Mesodermal cell (in vitro differentiated cells): ENCODE results near the gene GALNT1.

Experiments
- H3K27ac ChIP-seq: 2 replicates; pipeline ENCODE4 v1.7.0; 2013; ENCODE audit warnings: mild to moderate bottlenecking, low read depth, low read length, moderate library complexity; ENCODE audit not compliant: severe bottlenecking
- H3K36me3 ChIP-seq: 2 replicates; pipeline ENCODE4 v1.7.1; 2013; ENCODE audit warnings: mild to moderate bottlenecking, low read length, moderate library complexity; ENCODE audit not compliant: control insufficient read depth, insufficient read depth
- H3K4me1 ChIP-seq: one replicate; pipeline ENCODE4 v1.7.1; 2013; ENCODE audit warnings: mild to moderate bottlenecking, low read length; ENCODE audit not compliant: insufficient read depth, control insufficient read depth, poor library complexity, severe bottlenecking
- H3K4me3 ChIP-seq: 2 replicates; pipeline ENCODE4 v1.7.0; 2013; ENCODE audit warnings: low read length, control low read depth, mild to moderate bottlenecking; ENCODE audit not compliant: insufficient read depth, poor library complexity, severe bottlenecking; ENCODE audit errors: extremely low read depth
- H3K9me3 ChIP-seq: 2 replicates; pipeline ENCODE4 v1.7.1; 2013; ENCODE audit warnings: mild to moderate bottlenecking, low read length, moderate library complexity; ENCODE audit not compliant: control insufficient read depth
- WGBS, 2 experiments: methylation state at CpG; one replicate each; pipeline ENCODE4 v1.1.5; 2013; ENCODE audit warnings: missing lambda C conversion rate in 2 of 2; ENCODE audit not compliant: insufficient coverage in 2 of 2; 5-methylcytosine and 5-hydroxymethylcytosine counted together

GALNT1 gene

DNA sequence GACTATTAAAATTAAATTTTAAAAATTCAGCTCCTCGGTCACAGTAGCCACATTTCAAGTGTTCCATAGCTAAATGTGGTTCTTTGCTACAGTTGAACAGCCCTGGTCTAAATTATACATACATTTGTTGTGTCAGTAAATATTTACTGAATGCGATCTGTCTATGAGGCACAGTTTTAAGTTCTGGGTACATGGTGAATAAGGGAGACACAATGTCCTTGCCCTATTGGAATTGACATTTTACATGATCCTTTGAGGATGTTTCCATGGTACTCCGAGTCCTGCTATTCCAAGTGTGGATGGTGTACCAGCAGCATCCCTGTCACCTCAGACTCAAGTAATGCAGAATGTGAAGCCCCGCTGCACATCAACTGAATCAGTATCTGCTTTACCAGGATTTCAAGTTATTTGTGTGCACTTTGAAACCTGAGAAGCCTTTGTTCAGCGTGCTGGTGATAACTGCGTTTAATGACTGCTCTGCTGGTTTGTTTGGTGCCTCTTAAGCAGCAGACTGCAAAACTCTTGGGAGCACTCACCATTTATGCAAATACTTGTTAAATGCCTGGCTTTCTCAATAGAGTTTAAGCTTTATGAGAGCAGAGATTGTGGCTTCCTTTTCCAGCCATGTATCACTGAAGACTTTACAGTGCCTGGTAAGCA lies 1.5 kb downstream of the GALNT1 start:
- Histone ChIP-seq H3K36me3 (peaks cover 32% of the 10 kb centered on the region), H3K9me3 (peaks cover 31% of the 10 kb centered on the region), H3K27ac (peak overlapping the region; percentile 52), H3K4me3 (peak overlapping the region; percentile 67), H3K4me1 (peaks cover 13% of the 10 kb centered on the region)
- 66 to 76% methylated on average over 4 of the region's 6 CpGs for WGBS, 2 experiments

- Histone ChIP-seq H3K4me3 (no peak overlapping the region), H3K9me3 (peaks cover 38% of the 10 kb centered on the region), H3K36me3 (peaks cover 32% of the 10 kb centered on the region), H3K4me1 (peaks cover 13% of the 10 kb centered on the region), H3K27ac (no peak overlapping the region)
- 100% methylated on average over 1 to 4 of the region's 5 CpGs for WGBS, 2 experiments
These were observed 3.2 kb downstream of the GALNT1 start for GRCh38 chr18:35584735-35585134.

GRCh38 chr18:35585608-35586007 lies 4.1 kb downstream of the GALNT1 start:
- Histone ChIP-seq H3K4me1 (peaks cover 15% of the 10 kb centered on the region), H3K4me3 (no peak overlapping the region), H3K9me3 (peaks cover 38% of the 10 kb centered on the region), H3K36me3 (peaks cover 32% of the 10 kb centered on the region), H3K27ac (no peak overlapping the region)
- WGBS, 2 experiments = 100% methylated on average over 1 of the region's 1 CpG; no CpG with 5 or more reads in 1 of the 2 experiments

GRCh38 chr18:35588122-35588521 lies 6.6 kb downstream of the GALNT1 start:
- Histone ChIP-seq H3K27ac (no peak overlapping the region), H3K4me1 (peaks cover 19% of the 10 kb centered on the region), H3K36me3 (peaks cover 28% of the 10 kb centered on the region), H3K4me3 (no peak overlapping the region), H3K9me3 (peaks cover 38% of the 10 kb centered on the region)
- 92% methylated on average over 2 of the region's 4 CpGs; no CpG with 5 or more reads in 1 of the 2 experiments for WGBS, 2 experiments

GRCh38 chr18:35588995-35589394 lies 7.5 kb downstream of the GALNT1 start:
- H3K36me3 ChIP-seq = peaks cover 20% of the 10 kb centered on the region
- H3K27ac ChIP-seq = no peak overlapping the region
- H3K4me1 ChIP-seq = peaks cover 14% of the 10 kb centered on the region
- peaks cover 35% of the 10 kb centered on the region for H3K9me3 ChIP-seq
- WGBS, 2 experiments = 100% methylated on average over 1 to 4 of the region's 6 CpGs
- no peak overlapping the region for H3K4me3 ChIP-seq

- Histone ChIP-seq H3K9me3 (peaks cover 30% of the 10 kb centered on the region), H3K4me3 (no peak overlapping the region), H3K36me3 (peaks cover 14% of the 10 kb centered on the region), H3K4me1 (peaks cover 14% of the 10 kb centered on the region), H3K27ac (no peak overlapping the region)
- no CpG with 5 or more reads among the region's 1 CpG for WGBS, 2 experiments
These were observed 8.0 kb downstream of the GALNT1 start for GRCh38 chr18:35589546-35589945.

GRCh38 chr18:35590935-35591334 lies 9.4 kb downstream of the GALNT1 start:
- 89 to 100% methylated on average over 1 of the region's 1 CpG for WGBS, 2 experiments
- Histone ChIP-seq H3K36me3 (peaks cover under 1% of the 10 kb centered on the region), H3K4me1 (peaks cover 14% of the 10 kb centered on the region), H3K27ac (no peak overlapping the region), H3K9me3 (peaks cover 17% of the 10 kb centered on the region), H3K4me3 (no peak overlapping the region)

DNA sequence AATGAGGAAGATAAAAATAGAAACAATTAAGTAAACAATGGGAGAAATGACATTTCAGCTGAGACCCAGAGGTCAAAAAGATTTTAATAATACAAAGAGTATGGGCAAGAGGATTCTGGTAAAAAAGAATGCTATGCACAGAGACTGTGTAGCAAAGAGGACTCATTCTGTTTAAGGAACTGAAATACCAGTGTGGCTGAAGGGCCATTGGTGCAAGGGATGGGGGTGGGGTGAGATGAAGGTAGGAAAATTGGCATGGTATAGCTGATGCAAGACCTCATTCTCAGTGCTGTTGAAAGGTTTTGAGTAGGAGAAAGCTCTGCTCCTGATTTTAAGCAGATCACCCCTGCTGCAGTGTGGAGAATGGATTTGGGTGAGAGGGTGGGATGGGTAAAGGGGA lies 10.8 kb downstream of the GALNT1 start:
- Histone ChIP-seq H3K27ac (no peak overlapping the region), H3K4me1 (peaks cover 14% of the 10 kb centered on the region), H3K9me3 (peaks cover 14% of the 10 kb centered on the region), H3K4me3 (no peak overlapping the region), H3K36me3 (peaks cover 7% of the 10 kb centered on the region)

DNA sequence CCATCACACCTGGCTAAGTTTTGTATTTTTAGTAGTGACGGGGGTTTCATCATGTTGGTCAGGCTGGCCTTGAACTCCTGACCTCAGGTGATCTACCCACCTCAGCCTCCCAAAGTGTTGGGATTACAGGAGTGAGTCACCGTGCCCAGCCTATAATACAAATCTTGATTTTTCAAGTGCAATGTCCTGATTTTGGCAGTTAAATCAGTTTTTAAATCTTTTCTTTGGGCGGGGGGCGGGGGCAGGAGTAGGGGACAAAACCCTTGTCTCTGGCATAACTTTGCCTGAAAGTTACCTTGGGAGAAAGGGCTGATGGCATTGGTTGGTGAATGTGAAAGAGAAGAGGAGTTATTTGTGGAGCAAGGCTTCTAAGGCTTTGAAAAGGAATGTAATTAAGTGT lies 12.3 kb downstream of the GALNT1 start:
- no peaks in the 10 kb centered on the region for H3K9me3 ChIP-seq
- peaks cover 14% of the 10 kb centered on the region for H3K4me1 ChIP-seq
- H3K36me3 ChIP-seq = peaks cover 8% of the 10 kb centered on the region
- WGBS, 2 experiments = 90 to 100% methylated on average over 2 to 4 of the region's 4 CpGs
- H3K4me3 ChIP-seq = no peak overlapping the region
- no peak overlapping the region for H3K27ac ChIP-seq

- no peaks in the 10 kb centered on the region for H3K4me1 ChIP-seq
- no peak overlapping the region for H3K4me3 ChIP-seq
- WGBS, 2 experiments = no CpG with 5 or more reads among the region's 4 CpGs
- peaks cover 21% of the 10 kb centered on the region for H3K9me3 ChIP-seq
- H3K36me3 ChIP-seq = peaks cover 8% of the 10 kb centered on the region
- H3K27ac ChIP-seq = no peak overlapping the region
These were observed 16.2 kb downstream of the GALNT1 start for GRCh38 chr18:35597758-35598157.

DNA sequence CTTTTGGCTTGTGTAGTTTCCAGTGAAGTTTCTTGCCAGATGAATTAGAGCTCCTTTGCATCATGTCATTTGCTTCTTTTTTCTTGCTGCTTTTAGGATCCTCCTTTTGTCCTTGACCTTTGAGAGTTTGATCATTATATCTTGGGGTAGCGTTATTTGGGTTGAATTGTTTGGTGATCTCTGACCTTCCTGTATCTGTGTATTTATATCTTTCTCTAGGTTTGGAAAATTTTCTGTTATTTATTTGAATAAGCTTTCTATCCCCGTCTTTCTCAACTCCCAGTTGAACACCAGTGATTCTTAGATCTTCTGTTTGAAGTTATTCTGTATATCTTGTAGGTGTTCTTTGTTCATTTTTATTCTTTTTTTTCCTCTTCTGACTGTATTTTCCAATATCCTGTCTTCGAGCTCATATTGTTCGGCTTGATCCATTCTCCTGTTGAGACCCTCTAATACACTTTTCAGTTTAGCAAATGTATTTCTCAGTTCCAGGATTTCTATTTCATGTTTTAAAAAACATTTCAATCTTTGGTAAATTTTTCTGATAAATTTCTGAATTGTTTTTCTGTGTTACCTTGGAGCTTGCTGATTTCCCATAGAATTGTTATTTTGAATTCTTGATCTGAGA lies 20.8 kb downstream of the GALNT1 start:
- Histone ChIP-seq H3K4me1 (peaks cover 10% of the 10 kb centered on the region), H3K27ac (no peak overlapping the region), H3K4me3 (no peak overlapping the region), H3K9me3 (peaks cover 24% of the 10 kb centered on the region), H3K36me3 (peaks cover 6% of the 10 kb centered on the region)
- 90 to 100% methylated on average over 2 of the region's 4 CpGs for WGBS, 2 experiments
